ENCODE measurements around the gene DEFB124. TPM values are rescaled to one million over a fixed set of nuclear protein-coding genes. Genes with fewer than 3 reads are reported as not detected.

The DEFB124 gene
- total RNA-seq, 4 donors from 2014 or later = not detected

GRCh38 chr20:31415653-31416052 is 59.3 kb downstream of the DEFB124 start:
- Histone ChIP-seq H3K27ac (no peak overlapping the region), H3K36me3 (no peaks in the 10 kb centered on the region), H3K4me3 (no peak overlapping the region), H3K4me1 (no peaks in the 10 kb centered on the region), H3K9me3 (no peaks in the 10 kb centered on the region), H3K27me3 (no peaks in the 10 kb centered on the region)
- 88 to 90% methylated on average over 2 of the region's 2 CpGs for WGBS, 2 donors (ENCODE audit: low coverage in 1 of 2)
- in situ Hi-C loops (cut with MboI; ENCODE audit: low pct_ligation_motif_present in 1 of 4, low pct_unique_long_range_greater_than_20kb in 1 of 4, low sequenced_read_pairs in 3 of 4) (loop anchor here in 1 of 4 donors (25.0 kb wide), 1 partner anchor 103 kb away; the partner anchor contains the start of gene DEFB116), intact Hi-C loops (cut with DNase I; ENCODE audit: low total_unique reads) (no loop called here)
- DNase-seq = no peak
- TF ChIP-seq EP300 (IDR thresholded peaks at IDR 0.05; ENCODE audit: low read depth) = no peak
- no peak for TF ChIP-seq POLR2AphosphoS5 (IDR thresholded peaks at IDR 0.05)
- TF ChIP-seq POLR2A (IDR thresholded peaks at IDR 0.05) = no peak
- TF ChIP-seq, protein P1, sequence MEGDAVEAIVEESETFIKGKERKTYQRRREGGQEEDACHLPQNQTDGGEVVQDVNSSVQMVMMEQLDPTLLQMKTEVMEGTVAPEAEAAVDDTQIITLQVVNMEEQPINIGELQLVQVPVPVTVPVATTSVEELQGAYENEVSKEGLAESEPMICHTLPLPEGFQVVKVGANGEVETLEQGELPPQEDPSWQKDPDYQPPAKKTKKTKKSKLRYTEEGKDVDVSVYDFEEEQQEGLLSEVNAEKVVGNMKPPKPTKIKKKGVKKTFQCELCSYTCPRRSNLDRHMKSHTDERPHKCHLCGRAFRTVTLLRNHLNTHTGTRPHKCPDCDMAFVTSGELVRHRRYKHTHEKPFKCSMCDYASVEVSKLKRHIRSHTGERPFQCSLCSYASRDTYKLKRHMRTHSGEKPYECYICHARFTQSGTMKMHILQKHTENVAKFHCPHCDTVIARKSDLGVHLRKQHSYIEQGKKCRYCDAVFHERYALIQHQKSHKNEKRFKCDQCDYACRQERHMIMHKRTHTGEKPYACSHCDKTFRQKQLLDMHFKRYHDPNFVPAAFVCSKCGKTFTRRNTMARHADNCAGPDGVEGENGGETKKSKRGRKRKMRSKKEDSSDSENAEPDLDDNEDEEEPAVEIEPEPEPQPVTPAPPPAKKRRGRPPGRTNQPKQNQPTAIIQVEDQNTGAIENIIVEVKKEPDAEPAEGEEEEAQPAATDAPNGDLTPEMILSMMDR (IDR thresholded peaks at IDR 0.05) = no peak

Other genes with a start within 250 kb of the DEFB124 start
- gene DEFB115, start 217.5 kb downstream of the DEFB124 start, total RNA-seq = not detected
- gene DEFB116, start 166.5 kb downstream of the DEFB124 start, total RNA-seq = not detected
- not detected for gene DEFB118, start 106.5 kb downstream of the DEFB124 start, total RNA-seq
- not detected for gene DEFB119, start 84.5 kb downstream of the DEFB124 start, total RNA-seq
- not detected for gene DEFB121, start 68.9 kb downstream of the DEFB124 start, total RNA-seq
- not detected for gene DEFB123, start 34.5 kb downstream of the DEFB124 start, total RNA-seq
- 1 to 10 TPM in 2 of 4 donors, under 1 TPM in 1, not detected in 1; 0.80 to 1.8 (median 1.3) TPM for gene REM1, start 161 bp upstream of the DEFB124 start, total RNA-seq
- gene HM13, start 39.3 kb upstream of the DEFB124 start, total RNA-seq = 10 to 100 TPM; 38.4 to 86.0 (median 63.4) TPM
- 1,000 to 10,000 TPM in 1 of 4 donors, 100 to 1,000 TPM in 3; 516 to 1,015 (median 933) TPM for gene ID1, start 130.2 kb upstream of the DEFB124 start, total RNA-seq
- gene COX4I2, start 162.8 kb upstream of the DEFB124 start, total RNA-seq = not detected
- 100 to 1,000 TPM in 3 of 4 donors, 10 to 100 TPM in 1; 98.6 to 151 (median 107) TPM for gene BCL2L1, start 247.7 kb upstream of the DEFB124 start, total RNA-seq

All from transverse colon (tissue), 4 donors.